K562 (cell line): ENCODE data around the gene SAE1. TPM values are rescaled to one million over a fixed set of nuclear protein-coding genes. Genes with fewer than 3 reads are reported as not detected.

Source experiments
- ARNT ChIP-seq, 2 experiments: fragments of 450-650 bp; IDR thresholded peaks; 2 replicates each; pipeline ENCODE4 v1.6.1; 2016; ENCODE audit warnings: mild to moderate bottlenecking in 1 of 2
- ASH1L ChIP-seq: fragments of 450-650 bp; IDR thresholded peaks from 2 replicates; pipeline ENCODE4 v1.6.1; 2018; ENCODE audit warnings: borderline replicate concordance, mild to moderate bottlenecking, low read depth; ENCODE audit not compliant: partially characterized antibody
- ATF4 ChIP-seq: fragments of 450-650 bp; formaldehyde crosslinking; IDR thresholded peaks from 2 replicates; pipeline ENCODE4 v1.4.0; 2022; ENCODE audit warnings: mild to moderate bottlenecking, moderate library complexity
- CEBPG ChIP-seq, 3 experiments: fragments of 200-800 bp in 1 of 3; sonication (Bioruptor generic) in 1 of 3; sonication (generic) in 1 of 3; formaldehyde crosslinking in 1 of 3; IDR thresholded peaks in 2 of 3; conservative IDR thresholded peaks in 1 of 3; 2 replicates each; pipeline versions ENCODE4 v1.6.1 to v1.8.0; 2016 to 2022; ENCODE audit warnings: missing compliant biosample characterization in 2 of 3, missing genetic modification characterization in 2 of 3, mild to moderate bottlenecking in 1 of 3, missing genetic modification reagents in 1 of 3
- CHD4 ChIP-seq: fragments of 200-600 bp; sonication (generic); IDR thresholded peaks from 3 replicates; pipeline ENCODE4 v1.6.1; 2012; ENCODE audit warnings: low read depth, mild to moderate bottlenecking, mixed read lengths, low read length, inconsistent platforms; ENCODE audit not compliant: insufficient read depth, insufficient replicate concordance, poor library complexity, severe bottlenecking
- FOXK2 ChIP-seq, 2 experiments: fragments of 450-650 bp; IDR thresholded peaks in 1 of 2; conservative IDR thresholded peaks in 1 of 2; 2 replicates each; pipeline ENCODE4 v1.6.1; 2016; ENCODE audit warnings: low read depth in 2 of 2, mild to moderate bottlenecking in 1 of 2
- HIVEP1 ChIP-seq: fragments of 250-450 bp; sonication (Bioruptor Pico); IDR thresholded peaks from 2 replicates; pipeline ENCODE4 v1.4.0; 2020; ENCODE audit warnings: mild to moderate bottlenecking
- HMBOX1 ChIP-seq: sonication (generic); IDR thresholded peaks from 2 replicates; pipeline ENCODE4 v1.6.1; 2016
- ID3 ChIP-seq, 2 experiments: fragments of 250-450 bp in 1 of 2; fragments of 450-650 bp in 1 of 2; sonication (Bioruptor Pico) in 1 of 2; IDR thresholded peaks; 2 replicates each; pipeline versions ENCODE4 v1.6.1 to v1.8.0; 2016 to 2021; ENCODE audit warnings: mild to moderate bottlenecking in 2 of 2, moderate library complexity in 2 of 2, missing compliant biosample characterization in 1 of 2, missing genetic modification characterization in 1 of 2
- LEF1 ChIP-seq: fragments of 450-650 bp; IDR thresholded peaks from 2 replicates; pipeline ENCODE4 v1.6.1; 2016; ENCODE audit warnings: mild to moderate bottlenecking
- MEF2A ChIP-seq: IDR thresholded peaks from 2 replicates; pipeline ENCODE4 v1.6.1; 2011; ENCODE audit warnings: low read depth, mild to moderate bottlenecking, low read length, moderate library complexity; ENCODE audit not compliant: control insufficient read depth
- NFATC3 ChIP-seq: fragments of 450-650 bp; IDR thresholded peaks from 2 replicates; pipeline ENCODE4 v1.6.1; 2017; ENCODE audit warnings: mild to moderate bottlenecking
- RFX1 ChIP-seq: fragments of 450-650 bp; IDR thresholded peaks from 2 replicates; pipeline ENCODE4 v1.6.1; 2016; ENCODE audit warnings: mild to moderate bottlenecking, moderate library complexity
- RFX5 ChIP-seq: IDR thresholded peaks from 2 replicates; pipeline ENCODE4 v1.6.1; 2011; ENCODE audit warnings: low read depth, mild to moderate bottlenecking, improper control_type of control experiment, low read length
- ZBTB2 ChIP-seq: fragments of 450-650 bp; IDR thresholded peaks from 2 replicates; pipeline ENCODE4 v1.6.1; 2016; ENCODE audit warnings: antibody characterized with exemption
- ZBTB9 ChIP-seq: fragments of 450-650 bp; formaldehyde crosslinking; IDR thresholded peaks from 2 replicates; pipeline ENCODE4 v1.4.0; 2020; ENCODE audit warnings: mild to moderate bottlenecking, moderate library complexity
- ZC3H4 ChIP-seq: sonication (generic); formaldehyde crosslinking; IDR thresholded peaks from 2 replicates; pipeline ENCODE4 v1.9.0; 2021; ENCODE audit warnings: missing genetic modification reagents, borderline replicate concordance
- ZKSCAN1 ChIP-seq: fragments of 150-350 bp; IDR thresholded peaks from 2 replicates; pipeline ENCODE4 v1.6.1; 2016; ENCODE audit warnings: low read depth, low read length
- ZNF699 ChIP-seq: fragments of 250-450 bp; sonication (Bioruptor Pico); IDR thresholded peaks from 2 replicates; pipeline ENCODE4 v1.8.0; 2021; ENCODE audit warnings: mild to moderate bottlenecking, moderate library complexity; ENCODE audit not compliant: insufficient replicate concordance
- polyA plus RNA-seq, 8 experiments: library from polyadenylated mRNA; depleted of rRNA in 4 of 8; stranded (reverse) in 5 of 8; unstranded in 3 of 8; fragments of >200 nt; fragmentation: Nextera tagmentation in 2 of 8; fragmentation: Illumina TruSeq in 1 of 8; extraction: Ambion mirVana in 2 of 8; extraction: Trizol in 1 of 8; gene quantifications; 2 replicates each; pipeline versions ENCODE4 v1.2.1 to v1.2.3, GENCODE V29; 2011 to 2014; ENCODE audit warnings: inconsistent platforms in 1 of 8, missing spikeins in 1 of 8
- total RNA-seq, 7 experiments: library from RNA; depleted of rRNA in 6 of 7; stranded (reverse); fragments of >200 nt in 6 of 7; fragmentation: Illumina TruSeq in 2 of 7; extraction: Trizol in 2 of 7; gene quantifications; 2 replicates each; pipeline versions ENCODE4 v1.2.1 to v1.2.3, GENCODE V29; 2011 to 2021; ENCODE audit warnings: low replicate concordance in 1 of 7

SAE1 gene
- total and polyA plus RNA-seq, 9 of the 15 experiments (the other 6 are each of a cell fraction or from before 2014, with no cell fraction given), result 82.8 to 299 (median 217) TPM

GRCh38 chr19:47240996-47241918 is 110.6 kb downstream of the SAE1 start (continued):
- TF ChIP-seq ID3 (CRISPR knock-in tag; IDR thresholded peaks at IDR 0.05) (no peak), ID3 (tag; IDR thresholded peaks at IDR 0.05) (peak; percentile 76), CHD4 (peak; percentile 65), ARNT (IDR thresholded peaks at IDR 0.05) (peak in 1 of 2 experiments; percentile 49; a peak in 3 of 4 replicates), HMBOX1 (peak; percentile 54; the same call in 1 of the 2 replicates), ZBTB2 (peak; percentile 75), LEF1 (peak; percentile 68), MEF2A (peak; percentile 100), CEBPG (CRISPR knock-in tag; IDR thresholded peaks at IDR 0.05) (no peak), CEBPG (tag; conservative IDR thresholded peaks at IDR 0.05 in 1 of 2, IDR thresholded peaks at IDR 0.05 in 1 of 2) (peak; percentile 27 to 79; a peak in 3 of 4 replicates), HIVEP1 (CRISPR knock-in tag) (no peak), ZKSCAN1 (peak; percentile 37; the same call in 1 of the 2 replicates), ZNF699 (CRISPR knock-in tag) (no peak), ZC3H4 (CRISPR knock-in tag) (no peak; the same call in 1 of the 2 replicates), ASH1L (no peak), RFX5 (peak; percentile 88), FOXK2 (conservative IDR thresholded peaks at IDR 0.05 in 1 of 2, IDR thresholded peaks at IDR 0.05 in 1 of 2; ENCODE audit: low read depth in 2 of 2) (peak; percentile 57 to 59; a peak in 2 of 4 replicates), RFX1 (no peak), ZBTB9 (peak; percentile 31; the same call in 1 of the 2 replicates), NFATC3 (no peak), ATF4 (CRISPR knock-in tag) (0 out of 2 replicates have a peak, but pooled peaks have one; percentile 30)
